OCI-LY7 (cell line): ENCODE results near the gene SHLD1. TPM values are rescaled to one million over a fixed set of nuclear protein-coding genes. Genes with fewer than 3 reads are reported as not detected.

ENCODE experiments used
- BruUV-seq: library from RNA; stranded (reverse); fragments of 400-500 nt; replicated peaks from 2 replicates; lab custom pipeline; 2021; lab: Mats Ljungman, UMichigan
- CTCF ChIA-PET: fragments of 300-600 bp; sonication (Branson Sonifier 250); formaldehyde crosslinking; loops from one replicate; lab custom pipeline; 2022; ENCODE audit warnings: antibody characterized with exemption; ENCODE audit not compliant: unreplicated experiment; lab: Charles Lee
- POLR2A ChIA-PET: fragments of 300-600 bp; sonication (Branson Sonifier 250); formaldehyde crosslinking; loops from one replicate; lab custom pipeline; 2022; ENCODE audit warnings: antibody characterized with exemption; lab: Charles Lee
- DNase-seq: peaks from one replicate; pipeline ENCODE4 v3.0.0-alpha.2; 2015; ENCODE audit warnings: low spot score
- H2AFZ ChIP-seq: fragments of 200-600 bp; sonication (generic), shearing (Covaris generic); 2 replicates; pipeline ENCODE4 v1.6.1; 2014; ENCODE audit warnings: mild to moderate bottlenecking, antibody characterized with exemption, low read length, moderate library complexity
- H3K27ac ChIP-seq: fragments of 200-600 bp; sonication (generic); 2 replicates; pipeline ENCODE4 v1.5.1; 2014; ENCODE audit warnings: mixed run types, low read depth, mild to moderate bottlenecking, moderate library complexity, low read length, inconsistent platforms; ENCODE audit not compliant: poor library complexity, severe bottlenecking
- H3K36me3 ChIP-seq: fragments of 200-600 bp; sonication (generic); 2 replicates; pipeline ENCODE4 v1.6.1; 2014; ENCODE audit warnings: mild to moderate bottlenecking, antibody characterized with exemption, low read length, moderate library complexity, mixed read lengths; ENCODE audit not compliant: insufficient read depth
- H3K4me1 ChIP-seq: fragments of 200-600 bp; sonication (generic); 2 replicates; pipeline ENCODE4 v1.5.1; 2014; ENCODE audit warnings: mild to moderate bottlenecking, low read length; ENCODE audit not compliant: insufficient read depth, poor library complexity, severe bottlenecking
- H3K4me2 ChIP-seq: fragments of 200-600 bp; sonication (generic); 2 replicates; pipeline ENCODE4 v1.6.1; 2014; ENCODE audit warnings: mild to moderate bottlenecking, low read length
- H3K4me3 ChIP-seq: fragments of 200-600 bp; sonication (generic); 2 replicates; pipeline ENCODE4 v1.5.1; 2014; ENCODE audit warnings: mild to moderate bottlenecking, low read depth, low read length; ENCODE audit not compliant: poor library complexity, severe bottlenecking
- H3K79me2 ChIP-seq: fragments of 200-600 bp; sonication (generic); 2 replicates; pipeline ENCODE4 v1.6.1; 2016; ENCODE audit warnings: low read depth, mild to moderate bottlenecking, low read length, moderate library complexity, mixed read lengths; ENCODE audit not compliant: insufficient read depth
- H3K9me2 ChIP-seq: fragments of 200-600 bp; sonication (generic); 2 replicates; pipeline ENCODE4 v1.6.1; 2016; ENCODE audit warnings: mild to moderate bottlenecking, low read length, mixed read lengths; ENCODE audit not compliant: insufficient read depth
- H3K9me3 ChIP-seq: fragments of 200-600 bp; sonication (generic); 2 replicates; pipeline ENCODE4 v1.6.1; 2014; ENCODE audit warnings: mild to moderate bottlenecking, mixed run types, low read length, mixed read lengths
- H4K20me1 ChIP-seq: fragments of 200-600 bp; sonication (generic); 2 replicates; pipeline ENCODE4 v1.6.1; 2014; ENCODE audit warnings: mild to moderate bottlenecking, antibody characterized with exemption, low read length, moderate library complexity, mixed read lengths; ENCODE audit not compliant: insufficient read depth
- EZH2phosphoT487 ChIP-seq: fragments of 200-600 bp; sonication (generic); IDR thresholded peaks from 2 replicates; pipeline ENCODE4 v1.6.1; 2018; ENCODE audit warnings: low read depth, borderline replicate concordance, mild to moderate bottlenecking, mixed run types, antibody characterized with exemption, low read length, moderate library complexity, mixed read lengths
- intact Hi-C: fragments of 100-400 bp; cut with micrococcal nuclease; formaldehyde crosslinking; loops from one replicate; pipeline ENCODE4 v1.10.0; 2022; ENCODE audit not compliant: unreplicated experiment
- total RNA-seq, 2 experiments: library from RNA; depleted of rRNA in 1 of 2; stranded (reverse); fragments of >200 nt in 1 of 2; shearing (Covaris generic) in 1 of 2; gene quantifications; 2 replicates each; pipeline ENCODE4 v1.2.3, GENCODE V29; 2014 to 2022
- TF ChIP-seq, protein P1 (sequence below): fragments of 200-600 bp; sonication (generic); conservative IDR thresholded peaks from 2 replicates; pipeline ENCODE4 v1.5.1; 2014; ENCODE audit warnings: mild to moderate bottlenecking, antibody characterized with exemption, low read length, moderate library complexity, mixed read lengths

The SHLD1 gene
- total RNA-seq, 2 experiments from 2014 or later = 19.4 to 31.2 TPM

DNA sequence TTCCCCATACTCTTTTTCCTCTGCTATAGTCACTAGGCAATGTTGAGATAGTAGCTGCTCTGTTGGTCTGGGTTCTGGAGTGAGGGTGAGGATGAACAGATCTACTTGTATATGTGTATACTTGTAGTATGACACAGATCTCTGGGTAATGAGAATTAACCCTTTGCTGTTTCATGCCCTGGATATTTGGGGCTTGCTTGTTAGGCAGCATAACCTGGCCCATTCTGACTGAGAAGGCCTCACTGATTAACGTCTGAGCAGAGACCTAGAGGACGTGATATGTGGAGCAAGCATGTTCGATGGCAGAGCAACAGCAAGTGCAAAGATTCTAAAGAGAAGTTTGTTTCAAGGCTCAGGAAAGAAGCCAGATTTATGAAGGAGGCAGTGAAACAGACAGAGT, 105.7 kb downstream of the SHLD1 start:
- peaks cover 14% of the 10 kb centered on the region for H3K36me3 ChIP-seq
- no TSS peak for BruUV-seq
- ChIA-PET POLR2A (no interaction called here), CTCF (no interaction called here)
- H3K4me3 ChIP-seq = no peak overlapping the region
- H3K27ac ChIP-seq = no peak overlapping the region
- H3K9me2 ChIP-seq = no peaks in the 10 kb centered on the region
- no peaks in the 10 kb centered on the region for H3K4me1 ChIP-seq
- TF ChIP-seq, protein P1, sequence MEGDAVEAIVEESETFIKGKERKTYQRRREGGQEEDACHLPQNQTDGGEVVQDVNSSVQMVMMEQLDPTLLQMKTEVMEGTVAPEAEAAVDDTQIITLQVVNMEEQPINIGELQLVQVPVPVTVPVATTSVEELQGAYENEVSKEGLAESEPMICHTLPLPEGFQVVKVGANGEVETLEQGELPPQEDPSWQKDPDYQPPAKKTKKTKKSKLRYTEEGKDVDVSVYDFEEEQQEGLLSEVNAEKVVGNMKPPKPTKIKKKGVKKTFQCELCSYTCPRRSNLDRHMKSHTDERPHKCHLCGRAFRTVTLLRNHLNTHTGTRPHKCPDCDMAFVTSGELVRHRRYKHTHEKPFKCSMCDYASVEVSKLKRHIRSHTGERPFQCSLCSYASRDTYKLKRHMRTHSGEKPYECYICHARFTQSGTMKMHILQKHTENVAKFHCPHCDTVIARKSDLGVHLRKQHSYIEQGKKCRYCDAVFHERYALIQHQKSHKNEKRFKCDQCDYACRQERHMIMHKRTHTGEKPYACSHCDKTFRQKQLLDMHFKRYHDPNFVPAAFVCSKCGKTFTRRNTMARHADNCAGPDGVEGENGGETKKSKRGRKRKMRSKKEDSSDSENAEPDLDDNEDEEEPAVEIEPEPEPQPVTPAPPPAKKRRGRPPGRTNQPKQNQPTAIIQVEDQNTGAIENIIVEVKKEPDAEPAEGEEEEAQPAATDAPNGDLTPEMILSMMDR = no peak
- no peak for TF ChIP-seq EZH2phosphoT487
- no peak for DNase-seq
- intact Hi-C loops = no loop called here
- no peak overlapping the region for H2AFZ ChIP-seq
- H3K9me3 ChIP-seq = no peaks in the 10 kb centered on the region
- no peak overlapping the region for H3K4me2 ChIP-seq
- no peaks in the 10 kb centered on the region for H4K20me1 ChIP-seq
- no peaks in the 10 kb centered on the region for H3K79me2 ChIP-seq

DNA sequence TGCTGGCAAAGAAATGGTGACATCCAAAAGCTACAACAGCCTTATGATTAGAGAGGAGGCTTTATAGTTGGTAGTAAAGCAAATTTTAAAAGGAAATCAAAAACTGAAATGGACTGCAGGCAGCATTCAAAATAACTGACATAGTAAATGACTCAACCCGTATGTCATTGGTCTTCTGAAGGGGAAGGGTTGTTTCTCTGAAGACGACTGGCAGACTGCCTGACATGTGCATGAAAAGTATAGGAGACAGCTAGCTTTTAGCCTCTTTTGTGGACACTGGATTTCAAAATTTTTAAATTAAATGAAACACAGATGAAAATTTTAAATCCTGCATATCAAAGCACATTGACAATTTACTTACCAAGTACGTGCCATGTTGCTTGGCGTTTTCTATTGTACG, 109.4 kb downstream of the SHLD1 start:
- Histone ChIP-seq H3K36me3 (peaks cover 30% of the 10 kb centered on the region), H3K4me1 (no peaks in the 10 kb centered on the region), H3K9me2 (no peaks in the 10 kb centered on the region), H2AFZ (no peak overlapping the region), H3K79me2 (no peaks in the 10 kb centered on the region), H3K9me3 (no peaks in the 10 kb centered on the region), H3K27ac (no peak overlapping the region), H3K4me3 (no peak overlapping the region), H3K4me2 (no peak overlapping the region), H4K20me1 (no peaks in the 10 kb centered on the region)
- ChIA-PET POLR2A (interaction anchor here (0.9 to 1.6 kb wide), 3 partner anchors 21 to 1249 kb away, joined by 3 to 8 read pairs (median 7); no protein-coding TSS in a partner anchor), CTCF (no interaction called here)
- DNase-seq = no peak
- BruUV-seq = no TSS peak
- intact Hi-C loops = no loop called here
- no peak for TF ChIP-seq EZH2phosphoT487
- TF ChIP-seq, protein P1 = no peak

DNA sequence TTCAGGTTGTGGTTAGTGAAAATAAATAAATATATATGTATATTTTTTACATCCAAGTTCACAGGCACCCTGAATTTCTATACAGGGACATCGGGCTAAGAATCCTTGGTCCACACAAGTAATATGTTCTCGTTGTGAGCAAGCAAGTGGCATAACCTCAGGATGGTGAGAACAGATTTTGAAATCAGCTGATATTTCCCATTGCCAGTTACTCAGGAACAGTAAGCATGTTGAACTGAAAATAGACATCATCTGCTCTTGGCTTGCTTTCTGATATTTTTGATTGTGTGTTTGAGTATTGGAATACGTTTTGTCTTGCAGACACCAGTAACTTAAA, 112.5 kb downstream of the SHLD1 start:
- ChIA-PET CTCF (no interaction called here), POLR2A (interaction anchor here (0.8 kb wide), 1 partner anchor 8 kb away, joined by 4 read pairs; no protein-coding TSS in a partner anchor)
- H3K9me3 ChIP-seq = no peaks in the 10 kb centered on the region
- TF ChIP-seq, protein P1 = no peak
- no peak for TF ChIP-seq EZH2phosphoT487
- no peaks in the 10 kb centered on the region for H3K9me2 ChIP-seq
- H3K4me3 ChIP-seq = no peak overlapping the region
- peaks cover 19% of the 10 kb centered on the region for H3K36me3 ChIP-seq
- no peaks in the 10 kb centered on the region for H3K4me1 ChIP-seq
- no peaks in the 10 kb centered on the region for H4K20me1 ChIP-seq
- no peaks in the 10 kb centered on the region for H3K79me2 ChIP-seq
- H2AFZ ChIP-seq = no peak overlapping the region
- DNase-seq = no peak
- intact Hi-C loops = no loop called here
- no peak overlapping the region for H3K27ac ChIP-seq
- H3K4me2 ChIP-seq = no peak overlapping the region
- no TSS peak for BruUV-seq
